ENCODE results near the gene RTEL1.

RTEL1 gene

DNA sequence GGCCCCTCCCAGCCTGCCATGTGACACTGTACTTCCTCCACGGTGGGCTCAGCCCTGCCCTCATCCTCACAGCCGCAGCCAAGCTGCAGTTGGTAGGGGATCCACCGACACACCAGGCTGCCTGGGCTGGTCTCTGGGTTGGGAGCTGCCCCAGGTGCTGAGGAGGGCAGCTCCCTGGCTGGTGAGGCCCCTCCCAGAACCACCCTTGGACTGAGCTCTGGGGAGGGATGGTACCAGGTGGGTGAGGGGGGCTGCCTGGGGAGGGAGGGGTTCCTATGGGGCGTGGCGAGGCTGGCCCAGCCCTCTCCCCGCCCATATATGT is 38.2 kb downstream of the RTEL1 start:
- DNase-seq (ENCODE audit: low read depth): no peak
- H3K4me3 ChIP-seq (ENCODE audit: low read depth, low read length): peak overlapping the region; percentile 42

DNA sequence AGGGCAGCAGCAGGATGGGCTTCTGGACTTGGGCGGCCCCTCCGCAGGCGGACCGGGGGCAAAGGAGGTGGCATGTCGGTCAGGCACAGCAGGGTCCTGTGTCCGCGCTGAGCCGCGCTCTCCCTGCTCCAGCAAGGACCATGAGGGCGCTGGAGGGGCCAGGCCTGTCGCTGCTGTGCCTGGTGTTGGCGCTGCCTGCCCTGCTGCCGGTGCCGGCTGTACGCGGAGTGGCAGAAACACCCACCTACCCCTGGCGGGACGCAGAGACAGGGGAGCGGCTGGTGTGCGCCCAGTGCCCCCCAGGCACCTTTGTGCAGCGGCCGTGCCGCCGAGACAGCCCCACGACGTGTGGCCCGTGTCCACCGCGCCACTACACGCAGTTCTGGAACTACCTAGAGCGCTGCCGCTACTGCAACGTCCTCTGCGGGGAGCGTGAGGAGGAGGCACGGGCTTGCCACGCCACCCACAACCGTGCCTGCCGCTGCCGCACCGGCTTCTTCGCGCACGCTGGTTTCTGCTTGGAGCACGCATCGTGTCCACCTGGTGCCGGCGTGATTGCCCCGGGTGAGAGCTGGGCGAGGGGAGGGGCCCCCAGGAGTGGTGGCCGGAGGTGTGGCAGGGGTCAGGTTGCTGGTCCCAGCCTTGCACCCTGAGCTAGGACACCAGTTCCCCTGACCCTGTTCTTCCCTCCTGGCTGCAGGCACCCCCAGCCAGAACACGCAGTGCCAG is 38.7 kb downstream of the RTEL1 start, which contains the start of gene TNFRSF6B:
Gene TNFRSF6B (plus strand): TSS at position 25 of the 729 bp plus-strand sequence. CDS start 116 bp downstream, at position 141.
- no peak for DNase-seq (ENCODE audit: low read depth)
- H3K4me3 ChIP-seq (ENCODE audit: low read depth, low read length): peak within 1 kb of the TSS; percentile 42

DNA sequence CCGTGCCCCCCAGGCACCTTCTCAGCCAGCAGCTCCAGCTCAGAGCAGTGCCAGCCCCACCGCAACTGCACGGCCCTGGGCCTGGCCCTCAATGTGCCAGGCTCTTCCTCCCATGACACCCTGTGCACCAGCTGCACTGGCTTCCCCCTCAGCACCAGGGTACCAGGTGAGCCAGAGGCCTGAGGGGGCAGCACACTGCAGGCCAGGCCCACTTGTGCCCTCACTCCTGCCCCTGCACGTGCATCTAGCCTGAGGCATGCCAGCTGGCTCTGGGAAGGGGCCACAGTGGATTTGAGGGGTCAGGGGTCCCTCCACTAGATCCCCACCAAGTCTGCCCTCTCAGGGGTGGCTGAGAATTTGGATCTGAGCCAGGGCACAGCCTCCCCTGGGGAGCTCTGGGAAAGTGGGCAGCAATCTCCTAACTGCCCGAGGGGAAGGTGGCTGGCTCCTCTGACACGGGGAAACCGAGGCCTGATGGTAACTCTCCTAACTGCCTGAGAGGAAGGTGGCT is 39.3 kb downstream of the RTEL1 start:
- peak overlapping the region; percentile 42 for H3K4me3 ChIP-seq (ENCODE audit: low read depth, low read length)
- no peak for DNase-seq (ENCODE audit: low read depth)

- no peak overlapping the region for H3K4me3 ChIP-seq (ENCODE audit: low read depth, low read length)
- no peak for DNase-seq (ENCODE audit: low read depth)
These were observed 39.9 kb downstream of the RTEL1 start for GRCh38 chr20:63697868-63698545.

- DNase-seq (ENCODE audit: low read depth): peak; percentile 70
These were observed 40.8 kb downstream of the RTEL1 start for GRCh38 chr20:63698739-63699465.

GRCh38 chr20:63699466-63700198 is 41.5 kb downstream of the RTEL1 start:
- no peak for DNase-seq (ENCODE audit: low read depth)
- no peak overlapping the region for H3K4me3 ChIP-seq (ENCODE audit: low read depth, low read length)

More at GRCh38 chr20:63698739-63699465, 40.8 kb downstream of the RTEL1 start:
- no peak overlapping the region for H3K4me3 ChIP-seq (ENCODE audit: low read depth, low read length)

DNA sequence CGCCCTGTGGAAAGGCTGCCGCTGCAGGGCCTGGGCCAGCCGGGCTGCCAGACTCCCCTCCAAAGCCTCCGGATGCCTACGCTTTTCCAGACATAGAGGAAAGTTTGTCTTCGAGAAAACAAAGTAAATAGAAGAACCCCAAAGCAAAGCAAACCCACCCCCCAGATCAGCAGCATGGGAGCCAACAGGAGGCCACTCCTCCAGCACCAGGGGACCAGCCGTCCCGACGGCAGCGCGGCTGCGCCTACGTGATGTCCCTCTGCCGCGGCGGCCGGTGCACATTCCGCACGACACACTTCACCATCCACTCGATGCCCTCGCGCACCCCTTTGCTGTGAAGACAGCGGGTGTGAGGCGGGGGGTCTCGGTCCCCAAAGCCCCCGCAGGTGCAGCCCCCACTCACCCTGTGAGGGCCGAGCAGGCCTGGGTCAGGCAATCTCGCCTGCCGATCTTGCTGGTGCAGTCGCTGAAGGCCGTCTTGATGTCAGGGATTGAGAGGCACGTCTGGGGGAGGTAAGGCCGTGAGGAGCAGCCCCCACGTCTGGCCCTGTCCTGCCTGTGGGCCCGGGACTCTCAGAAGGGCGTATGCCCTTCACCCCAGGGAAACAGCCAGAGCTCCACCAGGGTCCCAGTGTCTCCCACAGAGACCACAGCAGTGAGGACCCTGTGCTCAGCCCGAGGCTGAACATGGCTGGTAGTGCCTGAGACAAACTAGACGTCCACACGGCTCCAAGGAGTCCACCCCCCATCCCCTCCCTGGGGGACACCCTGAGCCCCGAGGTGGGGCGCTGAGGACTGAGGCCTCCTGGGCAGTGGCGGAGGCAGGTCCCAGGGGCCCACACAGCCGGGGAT is 42.3 kb downstream of the RTEL1 start:
- H3K4me3 ChIP-seq (ENCODE audit: low read depth, low read length): no peak overlapping the region
- DNase-seq (ENCODE audit: low read depth): no peak

DNA sequence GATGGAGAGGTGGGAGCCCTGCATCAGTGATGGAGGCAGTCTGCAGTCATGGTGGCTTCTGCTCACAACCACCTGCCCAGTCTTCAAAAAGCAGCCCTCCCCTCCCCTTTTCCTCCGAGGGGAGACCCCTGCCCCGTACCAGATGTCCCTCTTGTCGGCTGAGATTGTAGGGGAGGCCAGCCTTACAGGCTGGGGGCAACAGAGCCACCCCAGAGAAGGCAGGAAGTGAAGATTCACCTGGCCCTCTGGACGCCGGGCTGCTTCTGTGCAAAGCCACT is 42.9 kb downstream of the RTEL1 start:
- no peak overlapping the region for H3K4me3 ChIP-seq (ENCODE audit: low read depth, low read length)
- no peak for DNase-seq (ENCODE audit: low read depth)

DNA sequence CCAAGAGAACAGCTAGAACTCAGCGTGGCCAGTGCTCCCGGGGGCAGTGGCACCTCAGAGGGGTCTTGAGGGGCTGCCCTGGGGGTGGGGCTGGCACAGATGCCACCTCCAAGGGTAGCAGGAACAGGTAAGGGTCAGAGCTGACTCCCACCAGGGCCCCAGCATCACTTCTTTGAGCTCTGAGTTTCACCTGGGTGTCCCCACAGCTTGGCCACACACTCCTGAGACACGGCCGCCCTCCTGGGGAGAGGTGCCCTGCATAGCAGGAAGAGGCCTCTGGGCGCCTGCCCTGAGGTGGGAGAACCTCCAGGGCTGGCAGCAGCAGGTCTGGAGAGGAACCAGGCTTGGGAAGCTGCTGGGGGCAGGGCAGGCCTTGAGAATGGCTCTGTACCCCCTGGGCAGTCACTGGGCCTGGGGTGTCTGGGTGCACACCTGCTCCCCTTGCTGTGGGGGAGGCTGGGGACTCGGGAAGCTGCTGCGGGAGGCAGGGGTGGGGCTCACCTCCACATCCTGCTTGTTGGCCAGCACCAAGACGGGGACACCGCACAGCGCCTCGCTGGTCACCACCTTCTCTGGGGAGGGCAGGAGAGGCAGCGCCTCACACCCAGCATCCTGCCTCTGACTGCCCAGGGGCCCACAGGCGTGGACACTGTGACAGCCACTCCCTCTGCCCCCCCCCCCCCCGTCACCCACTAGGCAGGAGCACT is 43.4 kb downstream of the RTEL1 start:
- DNase-seq (ENCODE audit: low read depth): no peak
- no peak overlapping the region for H3K4me3 ChIP-seq (ENCODE audit: low read depth, low read length)

DNA sequence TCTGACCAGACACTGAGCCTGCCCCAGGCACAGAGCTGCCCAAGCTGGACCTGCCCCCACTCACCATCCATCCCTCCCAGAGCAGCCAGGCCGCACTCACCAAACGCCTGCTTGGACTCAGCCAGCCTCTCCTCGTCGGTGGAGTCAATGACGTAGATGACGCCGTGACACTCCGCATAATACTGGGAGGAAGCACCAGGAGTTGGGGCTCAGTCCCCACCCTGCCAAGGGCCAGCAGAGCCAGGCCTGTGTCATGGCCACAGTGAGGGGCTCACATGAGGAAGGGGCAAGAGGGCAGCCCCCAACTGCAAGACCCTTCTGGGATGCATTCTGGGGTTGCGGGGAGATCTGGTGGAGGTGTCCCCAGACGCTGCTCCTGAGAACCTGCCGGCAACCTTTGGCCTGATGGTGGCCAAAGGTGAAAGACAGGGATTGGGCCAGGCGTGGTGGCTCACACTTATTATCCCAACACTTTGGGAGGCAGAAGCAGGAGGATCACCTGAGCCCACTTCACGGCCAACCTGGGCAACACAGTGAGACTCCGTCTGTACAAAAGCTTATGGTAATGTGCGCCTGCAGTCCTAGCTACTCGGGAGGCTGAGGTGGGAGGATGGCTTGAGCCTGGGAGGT is 44.0 kb downstream of the RTEL1 start:
- no peak overlapping the region for H3K4me3 ChIP-seq (ENCODE audit: low read depth, low read length)
- DNase-seq (ENCODE audit: low read depth): no peak

GRCh38 chr20:63702751-63703470 is 44.8 kb downstream of the RTEL1 start:
- no peak for DNase-seq (ENCODE audit: low read depth)
- no peak overlapping the region for H3K4me3 ChIP-seq (ENCODE audit: low read depth, low read length)

DNA sequence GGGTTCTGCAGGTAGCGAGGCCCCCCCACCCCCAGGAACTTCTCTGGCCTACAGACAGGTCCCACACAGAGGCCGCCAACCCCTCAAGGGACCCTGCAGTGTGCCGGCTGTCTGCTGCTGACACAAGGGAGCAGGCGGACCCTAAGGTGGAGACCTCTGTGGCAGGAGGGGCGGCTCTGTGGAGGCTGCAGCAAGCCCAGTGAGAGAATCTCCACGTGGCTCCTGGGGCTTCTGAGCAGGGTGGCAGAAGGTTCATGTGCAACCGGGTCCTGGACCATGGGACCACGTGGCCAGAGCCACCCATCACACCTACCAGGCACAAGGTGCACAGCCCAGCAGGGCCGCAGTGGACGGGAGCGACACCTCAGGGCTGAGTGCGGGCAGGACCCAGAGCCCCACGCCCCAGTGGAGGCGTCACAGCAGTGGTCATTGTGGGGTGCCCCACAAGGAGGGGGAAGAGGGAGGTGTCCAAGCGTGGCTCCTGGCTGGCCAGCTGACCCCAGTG is 45.4 kb downstream of the RTEL1 start:
- H3K4me3 ChIP-seq (ENCODE audit: low read depth, low read length): no peak overlapping the region
- DNase-seq (ENCODE audit: low read depth): no peak

GRCh38 chr20:63703976-63704748 is 46.0 kb downstream of the RTEL1 start:
- H3K4me3 ChIP-seq (ENCODE audit: low read depth, low read length): no peak overlapping the region
- DNase-seq (ENCODE audit: low read depth): no peak

DNA sequence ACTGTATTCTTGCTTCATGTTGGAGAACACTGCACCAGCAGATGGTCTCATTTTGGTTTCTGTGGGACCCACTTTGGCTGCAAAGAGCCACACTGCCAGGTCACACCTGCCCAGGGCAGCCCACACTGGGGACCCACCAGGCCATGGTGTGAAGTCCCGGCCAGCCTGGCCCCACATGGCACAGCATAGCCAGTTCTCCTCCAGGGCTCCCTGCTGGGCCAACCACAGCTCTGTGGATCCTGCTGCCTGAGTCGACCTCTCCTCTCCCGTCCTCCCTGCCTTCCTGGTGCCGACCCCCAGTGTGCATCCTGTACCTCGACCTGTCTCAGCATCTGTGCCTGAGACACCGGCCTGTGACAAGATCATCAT is 46.6 kb downstream of the RTEL1 start:
- DNase-seq (ENCODE audit: low read depth): no peak
- no peak overlapping the region for H3K4me3 ChIP-seq (ENCODE audit: low read depth, low read length)

DNA sequence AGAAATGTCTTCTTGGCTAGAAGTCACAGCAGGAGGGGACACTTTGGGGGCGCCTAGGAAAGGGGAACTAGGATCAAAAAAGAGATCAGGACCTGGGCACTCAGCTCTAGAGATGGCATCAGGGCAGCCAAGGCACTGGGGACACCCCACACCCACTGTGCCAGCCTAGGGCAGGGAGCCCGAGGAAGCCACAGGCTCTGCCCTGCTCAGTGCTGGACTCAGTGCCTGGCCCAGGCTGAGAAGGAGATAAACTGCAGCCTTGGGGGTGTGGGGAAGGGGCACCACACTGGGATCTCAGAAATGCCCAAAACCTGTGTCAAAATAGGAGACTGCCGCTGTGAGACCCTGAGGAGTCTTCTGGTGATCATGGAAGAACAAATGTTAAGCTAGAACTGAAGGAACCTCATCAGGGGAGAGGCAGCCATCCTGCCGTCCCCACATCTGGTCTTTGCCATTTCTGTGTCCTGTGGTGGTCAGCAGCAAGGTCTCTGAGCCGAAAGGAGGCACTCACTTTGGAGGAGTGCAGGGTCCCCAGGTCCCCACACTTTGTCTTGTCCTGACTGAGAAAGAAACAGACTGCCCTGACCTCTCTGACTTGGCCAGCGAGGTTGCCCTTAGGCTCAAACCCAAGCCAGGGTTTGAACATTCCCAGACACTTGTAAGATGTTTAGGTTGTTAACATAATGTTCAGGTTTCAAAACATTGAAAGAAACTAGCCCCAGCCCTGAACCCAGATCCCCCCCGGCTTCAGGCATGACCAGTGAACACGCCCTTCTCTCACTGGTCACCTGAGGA is 47.3 kb downstream of the RTEL1 start:
- no peak overlapping the region for H3K4me3 ChIP-seq (ENCODE audit: low read depth, low read length)
- DNase-seq (ENCODE audit: low read depth): no peak

All from skeletal muscle cell (primary cell).